GM19397 (cell line): Measurements from ENCODE around the gene CYP11A1.

Experiments
- ATAC-seq: cut with Tn5 transposase; IDR thresholded peaks from one replicate; pipeline ENCODE4 v1.9.1; 2021; ENCODE audit warnings: mild to moderate bottlenecking, moderate library complexity; ENCODE audit not compliant: unreplicated experiment

CYP11A1 gene

GRCh38 chr15:74306781-74307217 lies 60.6 kb downstream of the CYP11A1 start:
- ATAC-seq: no peak

GRCh38 chr15:74305687-74306086 lies 61.8 kb downstream of the CYP11A1 start:
- no peak for ATAC-seq

- no peak for ATAC-seq
These were observed 63.0 kb downstream of the CYP11A1 start for GRCh38 chr15:74304431-74304830.

- no peak for ATAC-seq
These were observed 63.6 kb downstream of the CYP11A1 start for GRCh38 chr15:74303741-74304309.

- ATAC-seq: no peak
These were observed 64.6 kb downstream of the CYP11A1 start for GRCh38 chr15:74302821-74303359.

GRCh38 chr15:74301583-74302361 lies 65.7 kb downstream of the CYP11A1 start:
- no peak for ATAC-seq

- no peak for ATAC-seq
These were observed 67.2 kb downstream of the CYP11A1 start for GRCh38 chr15:74300057-74300795.

- no peak for ATAC-seq
These were observed 69.6 kb downstream of the CYP11A1 start for GRCh38 chr15:74297887-74298286.

GRCh38 chr15:74295800-74296199 lies 71.6 kb downstream of the CYP11A1 start:
- ATAC-seq: no peak

- no peak for ATAC-seq
These were observed 73.4 kb downstream of the CYP11A1 start for GRCh38 chr15:74294010-74294409.

GRCh38 chr15:74293021-74293810 lies 74.2 kb downstream of the CYP11A1 start:
- ATAC-seq: no peak

GRCh38 chr15:74291101-74292071 lies 76.1 kb downstream of the CYP11A1 start:
- no peak for ATAC-seq

GRCh38 chr15:74290645-74291044 lies 76.8 kb downstream of the CYP11A1 start:
- ATAC-seq: no peak

- ATAC-seq: no peak
These were observed 77.8 kb downstream of the CYP11A1 start for GRCh38 chr15:74289671-74290070.
